SK-N-SH (cell line): Measurements from ENCODE around the gene USH1C. TPM values are rescaled to one million over a fixed set of nuclear protein-coding genes. Genes with fewer than 3 reads are reported as not detected.

Source experiments
- CTCF ChIA-PET: fragments of 300-600, 350-600 bp; formaldehyde crosslinking; extraction: SDS; loops from one replicate; lab custom pipeline; 2021; lab: Yijun Ruan, JAX
- POLR2A ChIA-PET: fragments of 350-600 bp; sonication (Branson Sonifier 250); formaldehyde crosslinking; extraction: SDS; loops from one replicate; lab custom pipeline; 2020; ENCODE audit warnings: antibody characterized with exemption, inconsistent platforms; lab: Yijun Ruan, JAX
- DNase-seq: peaks from one replicate; pipeline ENCODE4 v3.0.0; 2012
- H2AFZ ChIP-seq: fragments of 200-600 bp; sonication (generic); 2 replicates; pipeline ENCODE4 v1.8.1; 2016; ENCODE audit warnings: antibody characterized with exemption, mild to moderate bottlenecking, low read depth
- H3F3A ChIP-seq: fragments of 200-600 bp; sonication (generic); replicated peaks from 2 replicates; pipeline ENCODE3; 2016; ENCODE audit warnings: antibody characterized with exemption, mild to moderate bottlenecking; ENCODE audit not compliant: insufficient read depth
- H3K27ac ChIP-seq, 2 experiments: fragments of 200-500 bp in 1 of 2; fragments of 200-600 bp in 1 of 2; sonication (Bioruptor generic) in 1 of 2; sonication (generic), shearing (Covaris generic) in 1 of 2; 2 replicates each; pipeline versions ENCODE4 v1.5.1 to v1.6.1; 2014 to 2016; ENCODE audit warnings: low read depth in 2 of 2, inconsistent platforms in 1 of 2, low read length in 1 of 2, mild to moderate bottlenecking in 1 of 2, mixed read lengths in 1 of 2
- H3K27me3 ChIP-seq: fragments of 200-600 bp; sonication (generic), shearing (Covaris generic); 2 replicates; pipeline ENCODE4 v1.6.1; 2016; ENCODE audit warnings: mixed run types; ENCODE audit not compliant: insufficient read depth
- H3K36me3 ChIP-seq, 2 experiments: fragments of 200-500 bp in 1 of 2; fragments of 200-600 bp in 1 of 2; sonication (Bioruptor generic) in 1 of 2; sonication (generic) in 1 of 2; replicated peaks in 1 of 2; 2 replicates each; pipeline versions ENCODE3 to v1.5.1; 2014 to 2016; ENCODE audit warnings: low read length in 1 of 2, mild to moderate bottlenecking in 1 of 2; ENCODE audit not compliant: insufficient read depth in 2 of 2, control insufficient read depth in 1 of 2
- H3K4me1 ChIP-seq, 2 experiments: fragments of 200-500 bp in 1 of 2; fragments of 200-600 bp in 1 of 2; sonication (Bioruptor generic) in 1 of 2; sonication (generic), shearing (Covaris generic) in 1 of 2; 2 replicates each; pipeline versions ENCODE4 v1.5.1 to v1.6.1; 2014 to 2016; ENCODE audit warnings: low read depth in 1 of 2, low read length in 1 of 2, mixed run types in 1 of 2; ENCODE audit not compliant: insufficient read depth in 2 of 2, control insufficient read depth in 1 of 2
- H3K4me2 ChIP-seq: fragments of 200-600 bp; sonication (generic), shearing (Covaris generic); 2 replicates; pipeline ENCODE4 v1.6.1; 2017; ENCODE audit warnings: mixed run types
- H3K4me3 ChIP-seq, 2 experiments: fragments of 200-500 bp in 1 of 2; fragments of 200-600 bp in 1 of 2; sonication (Bioruptor generic) in 1 of 2; sonication (generic), shearing (Covaris generic) in 1 of 2; 2 replicates each; pipeline versions ENCODE4 v1.5.1 to v1.8.1; 2014 to 2016; ENCODE audit warnings: low read depth in 2 of 2, inconsistent platforms in 1 of 2, low read length in 1 of 2, mild to moderate bottlenecking in 1 of 2, mixed read lengths in 1 of 2, moderate library complexity in 1 of 2
- H3K79me2 ChIP-seq: fragments of 200-600 bp; sonication (generic); 2 replicates; pipeline ENCODE4 v1.8.1; 2017; ENCODE audit warnings: mild to moderate bottlenecking; ENCODE audit not compliant: insufficient read depth
- H3K9ac ChIP-seq: fragments of 200-600 bp; sonication (generic); 2 replicates; pipeline ENCODE4 v1.6.1; 2017; ENCODE audit warnings: mixed run types
- H3K9me2 ChIP-seq: fragments of 200-600 bp; sonication (generic); 2 replicates; pipeline ENCODE4 v1.6.1; 2017; ENCODE audit warnings: mixed run types
- H3K9me3 ChIP-seq: fragments of 200-600 bp; sonication (generic); 2 replicates; pipeline ENCODE4 v1.6.1; 2017; ENCODE audit warnings: mixed run types, mild to moderate bottlenecking, moderate library complexity
- H4K20me1 ChIP-seq: fragments of 200-600 bp; sonication (generic); 2 replicates; pipeline ENCODE4 v1.6.1; 2017; ENCODE audit warnings: mild to moderate bottlenecking, mixed run types; ENCODE audit not compliant: insufficient read depth
- FOSL2 ChIP-seq: IDR thresholded peaks from 2 replicates; pipeline ENCODE4 v1.4.0; 2012; ENCODE audit warnings: low read depth, mild to moderate bottlenecking, moderate library complexity, borderline replicate concordance
- FOXM1 ChIP-seq: IDR thresholded peaks from 2 replicates; pipeline ENCODE4 v1.4.0; 2012; ENCODE audit warnings: low read depth, mild to moderate bottlenecking
- JUND ChIP-seq: IDR thresholded peaks from 2 replicates; pipeline ENCODE4 v1.4.0; 2012
- RCOR1 ChIP-seq: fragments of 150-350 bp; IDR thresholded peaks from 2 replicates; pipeline ENCODE4 v1.6.1; 2017; ENCODE audit warnings: antibody characterized with exemption, low read length
- SIN3A ChIP-seq: IDR thresholded peaks from 2 replicates; pipeline ENCODE4 v1.6.1; 2012; ENCODE audit warnings: low read depth, mild to moderate bottlenecking, low read length, moderate library complexity, borderline replicate concordance
- SMC3 ChIP-seq: IDR thresholded peaks from 2 replicates; pipeline ENCODE4 v1.6.1; 2012; ENCODE audit warnings: low read depth, low read length, improper control_type of control experiment
- TAF1 ChIP-seq: IDR thresholded peaks from 2 replicates; pipeline ENCODE4 v1.6.1; 2012; ENCODE audit warnings: low read depth, mild to moderate bottlenecking, low read length, moderate library complexity, borderline replicate concordance
- TEAD4 ChIP-seq: IDR thresholded peaks from 2 replicates; pipeline ENCODE4 v1.4.0; 2012; ENCODE audit warnings: mild to moderate bottlenecking, borderline replicate concordance; ENCODE audit not compliant: insufficient read depth
- YY1 ChIP-seq: IDR thresholded peaks from 2 replicates; pipeline ENCODE4 v1.4.0; 2012; ENCODE audit warnings: low read depth, mild to moderate bottlenecking
- WGBS: methylation state at CpG from one replicate; pipeline ENCODE4 v1.1.6; 2017; ENCODE audit warnings: low lambda C conversion rate; 5-methylcytosine and 5-hydroxymethylcytosine counted together
- polyA plus RNA-seq, 3 experiments: library from polyadenylated mRNA; depleted of rRNA; stranded (reverse); fragments of >200 nt; gene quantifications; 2 replicates each; pipeline ENCODE4 v1.2.3, GENCODE V29; 2012
- TF ChIP-seq, protein P1 (sequence below): IDR thresholded peaks from 2 replicates; pipeline ENCODE4 v1.4.0; 2012; ENCODE audit warnings: low read depth, borderline replicate concordance
- TF ChIP-seq, protein P2 (sequence below): IDR thresholded peaks from 2 replicates; pipeline ENCODE4 v1.4.0; 2012; ENCODE audit warnings: low read depth, borderline replicate concordance

USH1C gene
- polyA plus RNA-seq, 1 of the 3 experiments (the other 2 are of a cell fraction): not detected

DNA sequence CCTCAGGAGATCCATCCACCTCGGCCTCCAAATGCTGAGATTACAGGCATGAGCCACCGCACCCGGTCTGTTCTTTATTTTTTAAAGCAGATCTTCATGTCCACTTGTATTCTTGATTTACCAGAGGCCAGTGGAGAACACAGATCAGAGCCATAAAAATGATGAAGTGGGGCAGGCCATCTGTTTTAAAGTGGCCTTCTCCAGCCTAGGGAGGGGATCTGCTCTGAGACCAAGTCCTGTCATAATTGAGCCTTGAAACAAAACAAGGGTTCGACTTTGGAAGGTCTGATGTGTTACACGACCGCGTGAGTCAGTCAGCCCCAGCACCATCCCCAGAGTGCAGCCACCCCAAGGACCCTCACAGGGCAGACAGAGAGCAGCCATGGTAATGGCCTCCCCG is 95.1 kb downstream of the USH1C start:
- Histone ChIP-seq H4K20me1 (no peaks in the 10 kb centered on the region), H3K9ac (no peak overlapping the region), H3K4me1 (no peaks in the 10 kb centered on the region), H3K4me3 (no peak overlapping the region), H3K4me2 (no peak overlapping the region), H3K27me3 (no peaks in the 10 kb centered on the region), H3K79me2 (no peaks in the 10 kb centered on the region), H3K9me2 (no peaks in the 10 kb centered on the region), H3K9me3 (no peaks in the 10 kb centered on the region), H3F3A (no peaks in the 10 kb centered on the region), H3K27ac (no peak overlapping the region), H2AFZ (no peak overlapping the region), H3K36me3 (no peaks in the 10 kb centered on the region)
- TF ChIP-seq, protein P1, sequence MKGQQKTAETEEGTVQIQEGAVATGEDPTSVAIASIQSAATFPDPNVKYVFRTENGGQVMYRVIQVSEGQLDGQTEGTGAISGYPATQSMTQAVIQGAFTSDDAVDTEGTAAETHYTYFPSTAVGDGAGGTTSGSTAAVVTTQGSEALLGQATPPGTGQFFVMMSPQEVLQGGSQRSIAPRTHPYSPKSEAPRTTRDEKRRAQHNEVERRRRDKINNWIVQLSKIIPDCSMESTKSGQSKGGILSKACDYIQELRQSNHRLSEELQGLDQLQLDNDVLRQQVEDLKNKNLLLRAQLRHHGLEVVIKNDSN: no peak
- TF ChIP-seq FOSL2: no peak
- TF ChIP-seq, protein P2, sequence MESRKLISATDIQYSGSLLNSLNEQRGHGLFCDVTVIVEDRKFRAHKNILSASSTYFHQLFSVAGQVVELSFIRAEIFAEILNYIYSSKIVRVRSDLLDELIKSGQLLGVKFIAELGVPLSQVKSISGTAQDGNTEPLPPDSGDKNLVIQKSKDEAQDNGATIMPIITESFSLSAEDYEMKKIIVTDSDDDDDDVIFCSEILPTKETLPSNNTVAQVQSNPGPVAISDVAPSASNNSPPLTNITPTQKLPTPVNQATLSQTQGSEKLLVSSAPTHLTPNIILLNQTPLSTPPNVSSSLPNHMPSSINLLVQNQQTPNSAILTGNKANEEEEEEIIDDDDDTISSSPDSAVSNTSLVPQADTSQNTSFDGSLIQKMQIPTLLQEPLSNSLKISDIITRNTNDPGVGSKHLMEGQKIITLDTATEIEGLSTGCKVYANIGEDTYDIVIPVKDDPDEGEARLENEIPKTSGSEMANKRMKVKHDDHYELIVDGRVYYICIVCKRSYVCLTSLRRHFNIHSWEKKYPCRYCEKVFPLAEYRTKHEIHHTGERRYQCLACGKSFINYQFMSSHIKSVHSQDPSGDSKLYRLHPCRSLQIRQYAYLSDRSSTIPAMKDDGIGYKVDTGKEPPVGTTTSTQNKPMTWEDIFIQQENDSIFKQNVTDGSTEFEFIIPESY: no peak
- WGBS: 59% methylated on average over 8 of the region's 8 CpGs
- ChIA-PET CTCF (no interaction called here), POLR2A (no interaction called here)
- DNase-seq: no peak

DNA sequence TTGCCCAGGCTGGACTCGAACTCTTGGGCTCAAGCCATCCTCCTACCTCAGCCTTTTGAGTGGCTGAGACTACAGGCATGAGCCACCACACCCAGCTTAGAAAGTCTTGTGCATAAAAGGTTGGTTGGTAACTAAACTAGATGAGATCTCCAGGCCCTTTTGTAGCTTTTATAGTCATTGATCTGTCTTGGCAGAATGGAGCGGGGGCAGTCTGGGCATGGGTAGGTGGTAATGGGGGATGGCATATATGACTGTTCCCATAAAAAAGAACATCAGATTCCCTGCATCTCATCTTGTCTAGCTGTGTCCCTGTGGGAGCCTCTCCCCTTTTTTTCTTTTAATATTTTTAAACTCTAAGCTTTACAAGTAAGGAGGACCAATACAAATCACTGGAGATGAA is 97.7 kb downstream of the USH1C start:
- no peak for DNase-seq
- H3K9me3 ChIP-seq: no peaks in the 10 kb centered on the region
- TF ChIP-seq FOXM1: no peak
- TF ChIP-seq SMC3: no peak
- no peak for TF ChIP-seq JUND
- no peak for TF ChIP-seq TAF1
- TF ChIP-seq FOSL2: no peak
- no peak for TF ChIP-seq TEAD4
- TF ChIP-seq YY1: no peak
- TF ChIP-seq RCOR1: no peak
- TF ChIP-seq SIN3A: no peak
- H3K9ac ChIP-seq: no peak overlapping the region
- H3K79me2 ChIP-seq: no peaks in the 10 kb centered on the region
- H3K4me1 ChIP-seq: no peaks in the 10 kb centered on the region
- POLR2A ChIA-PET: no interaction called here
- CTCF ChIA-PET: interaction anchor here (0.9 kb wide), 1 partner anchor 62 kb away, joined by 3 read pairs; no protein-coding TSS in a partner anchor
- 48% methylated on average over 2 of the region's 2 CpGs for WGBS
- H3K4me3 ChIP-seq: no peak overlapping the region
- H3K27me3 ChIP-seq: no peaks in the 10 kb centered on the region; the same call in none of the 2 replicates
- no peak overlapping the region for H2AFZ ChIP-seq
- H3F3A ChIP-seq: no peaks in the 10 kb centered on the region
- H3K27ac ChIP-seq: no peak overlapping the region
- no peaks in the 10 kb centered on the region for H4K20me1 ChIP-seq
- H3K36me3 ChIP-seq: no peaks in the 10 kb centered on the region
- no peaks in the 10 kb centered on the region for H3K9me2 ChIP-seq
- H3K4me2 ChIP-seq: no peak overlapping the region
